ENCODE data around the gene NTN3.
A peak's percentile ranks its signal among the peaks of the same experiment; 100 is the strongest.

Gene NTN3

GRCh38 chr16:2480948-2481347 lies 9.9 kb downstream of the NTN3 start:
- Histone ChIP-seq H3K79me1 (ENCODE audit: low read length) (no peaks in the 10 kb centered on the region), H3K23ac (ENCODE audit: low read length) (no peak overlapping the region), H3K4me3 (ENCODE audit: low read depth, low read length) (no peak overlapping the region), H3K9ac (ENCODE audit: low read length) (no peak overlapping the region), H4K12ac (ENCODE audit: low read depth, low read length) (no peak overlapping the region), H3K27me3 (ENCODE audit: insufficient read depth, low read length) (no peaks in the 10 kb centered on the region), H3K36me3 (ENCODE audit: control insufficient read depth in 1 of 2, insufficient read depth in 2 of 2, low read length in 2 of 2) (no peaks in the 10 kb centered on the region), H2AK5ac (ENCODE audit: low read length) (no peak overlapping the region), H3K14ac (ENCODE audit: low read length) (no peak overlapping the region), H3K4ac (ENCODE audit: low read depth, low read length) (no peak overlapping the region), H3K27ac (ENCODE audit: low read depth, low read length) (no peak overlapping the region), H4K8ac (ENCODE audit: low read depth, low read length) (no peak overlapping the region), H2BK120ac (ENCODE audit: insufficient read depth, low read length, poor library complexity) (no peak overlapping the region), H3K18ac (ENCODE audit: low read length) (no peak overlapping the region), H3K4me1 (ENCODE audit: control insufficient read depth in 1 of 2, insufficient read depth in 2 of 2, low read length in 2 of 2) (peaks cover 2% of the 10 kb centered on the region in 2 experiments), H2BK12ac (ENCODE audit: low read length) (no peak overlapping the region), H3K4me2 (ENCODE audit: low read length) (no peak overlapping the region), H4K91ac (ENCODE audit: low read depth, low read length) (no peak overlapping the region), H3K9me3 (ENCODE audit: insufficient read depth, low read depth, low read length) (peaks cover 2% of the 10 kb centered on the region), H2BK5ac (ENCODE audit: low read depth, low read length, poor library complexity) (no peak overlapping the region), H3K79me2 (ENCODE audit: control insufficient read depth, insufficient read depth, low read length, poor library complexity) (no peaks in the 10 kb centered on the region), H2AFZ (ENCODE audit: insufficient read depth, low read length, poor library complexity) (no peak overlapping the region)
- DNase-seq: no peak
- no CpG with 5 or more reads among the region's 12 CpGs for WGBS (ENCODE audit: extremely low coverage, insufficient coverage, insufficient read length)

- Histone ChIP-seq H3K9ac (ENCODE audit: low read length) (no peak overlapping the region), H2AFZ (ENCODE audit: insufficient read depth, low read length, poor library complexity) (no peak overlapping the region), H3K4me1 (ENCODE audit: control insufficient read depth in 1 of 2, insufficient read depth in 2 of 2, low read length in 2 of 2) (no peaks in the 10 kb centered on the region), H3K27ac (ENCODE audit: low read depth, low read length) (no peak overlapping the region), H4K12ac (ENCODE audit: low read depth, low read length) (no peak overlapping the region), H2BK12ac (ENCODE audit: low read length) (no peak overlapping the region), H3K27me3 (ENCODE audit: insufficient read depth, low read length) (no peaks in the 10 kb centered on the region), H3K79me2 (ENCODE audit: control insufficient read depth, insufficient read depth, low read length, poor library complexity) (no peaks in the 10 kb centered on the region), H3K4me2 (ENCODE audit: low read length) (no peak overlapping the region), H3K4ac (ENCODE audit: low read depth, low read length) (no peak overlapping the region), H2BK5ac (ENCODE audit: low read depth, low read length, poor library complexity) (no peak overlapping the region), H3K79me1 (ENCODE audit: low read length) (no peaks in the 10 kb centered on the region), H3K4me3 (ENCODE audit: low read depth, low read length) (no peak overlapping the region), H3K23ac (ENCODE audit: low read length) (no peak overlapping the region), H3K18ac (ENCODE audit: low read length) (no peak overlapping the region), H3K9me3 (ENCODE audit: insufficient read depth, low read depth, low read length) (peaks cover 2% of the 10 kb centered on the region), H3K14ac (ENCODE audit: low read length) (no peak overlapping the region), H3K36me3 (ENCODE audit: control insufficient read depth in 1 of 2, insufficient read depth in 2 of 2, low read length in 2 of 2) (no peaks in the 10 kb centered on the region), H4K8ac (ENCODE audit: low read depth, low read length) (no peak overlapping the region), H2AK5ac (ENCODE audit: low read length) (no peak overlapping the region), H4K91ac (ENCODE audit: low read depth, low read length) (no peak overlapping the region), H2BK120ac (ENCODE audit: insufficient read depth, low read length, poor library complexity) (no peak overlapping the region)
- no CpG with 5 or more reads among the region's 7 CpGs for WGBS (ENCODE audit: extremely low coverage, insufficient coverage, insufficient read length)
- DNase-seq: peak in 1 of 2 donors; percentile 73
Observed at GRCh38 chr16:2481676-2482075, 10.6 kb downstream of the NTN3 start.

- Histone ChIP-seq H4K8ac (ENCODE audit: low read depth, low read length) (no peak overlapping the region), H2BK12ac (ENCODE audit: low read length) (no peak overlapping the region), H3K14ac (ENCODE audit: low read length) (no peak overlapping the region), H3K27me3 (ENCODE audit: insufficient read depth, low read length) (no peaks in the 10 kb centered on the region), H3K9me3 (ENCODE audit: insufficient read depth, low read depth, low read length) (peaks cover 2% of the 10 kb centered on the region), H3K79me1 (ENCODE audit: low read length) (no peaks in the 10 kb centered on the region), H3K9ac (ENCODE audit: low read length) (no peak overlapping the region), H3K36me3 (ENCODE audit: control insufficient read depth in 1 of 2, insufficient read depth in 2 of 2, low read length in 2 of 2) (no peaks in the 10 kb centered on the region), H3K4me2 (ENCODE audit: low read length) (no peak overlapping the region), H3K4ac (ENCODE audit: low read depth, low read length) (no peak overlapping the region), H3K79me2 (ENCODE audit: control insufficient read depth, insufficient read depth, low read length, poor library complexity) (no peaks in the 10 kb centered on the region), H3K23ac (ENCODE audit: low read length) (no peak overlapping the region), H2AFZ (ENCODE audit: insufficient read depth, low read length, poor library complexity) (no peak overlapping the region), H2AK5ac (ENCODE audit: low read length) (no peak overlapping the region), H2BK5ac (ENCODE audit: low read depth, low read length, poor library complexity) (no peak overlapping the region), H3K27ac (ENCODE audit: low read depth, low read length) (no peak overlapping the region), H3K4me1 (ENCODE audit: control insufficient read depth in 1 of 2, insufficient read depth in 2 of 2, low read length in 2 of 2) (no peaks in the 10 kb centered on the region), H2BK120ac (ENCODE audit: insufficient read depth, low read length, poor library complexity) (no peak overlapping the region), H4K12ac (ENCODE audit: low read depth, low read length) (no peak overlapping the region), H3K4me3 (ENCODE audit: low read depth, low read length) (no peak overlapping the region), H4K91ac (ENCODE audit: low read depth, low read length) (no peak overlapping the region), H3K18ac (ENCODE audit: low read length) (no peak overlapping the region)
- no peak for DNase-seq
- WGBS (ENCODE audit: extremely low coverage, insufficient coverage, insufficient read length): no CpG with 5 or more reads among the region's 13 CpGs
Observed at GRCh38 chr16:2482249-2482648, 11.2 kb downstream of the NTN3 start.

GRCh38 chr16:2482708-2483534 lies 11.8 kb downstream of the NTN3 start:
- Histone ChIP-seq H3K27ac (ENCODE audit: low read depth, low read length) (no peak overlapping the region), H2AFZ (ENCODE audit: insufficient read depth, low read length, poor library complexity) (no peak overlapping the region), H2BK5ac (ENCODE audit: low read depth, low read length, poor library complexity) (no peak overlapping the region), H4K12ac (ENCODE audit: low read depth, low read length) (no peak overlapping the region), H3K79me1 (ENCODE audit: low read length) (no peaks in the 10 kb centered on the region), H3K23ac (ENCODE audit: low read length) (no peak overlapping the region), H4K91ac (ENCODE audit: low read depth, low read length) (no peak overlapping the region), H2BK12ac (ENCODE audit: low read length) (no peak overlapping the region), H3K4ac (ENCODE audit: low read depth, low read length) (no peak overlapping the region), H3K4me1 (ENCODE audit: control insufficient read depth in 1 of 2, insufficient read depth in 2 of 2, low read length in 2 of 2) (peaks cover 3% of the 10 kb centered on the region in 2 experiments), H3K4me3 (ENCODE audit: low read depth, low read length) (no peak overlapping the region), H2BK120ac (ENCODE audit: insufficient read depth, low read length, poor library complexity) (no peak overlapping the region), H3K14ac (ENCODE audit: low read length) (no peak overlapping the region), H3K79me2 (ENCODE audit: control insufficient read depth, insufficient read depth, low read length, poor library complexity) (no peaks in the 10 kb centered on the region), H4K8ac (ENCODE audit: low read depth, low read length) (no peak overlapping the region), H3K18ac (ENCODE audit: low read length) (no peak overlapping the region), H3K27me3 (ENCODE audit: insufficient read depth, low read length) (no peaks in the 10 kb centered on the region), H3K9me3 (ENCODE audit: insufficient read depth, low read depth, low read length) (peaks cover 2% of the 10 kb centered on the region), H2AK5ac (ENCODE audit: low read length) (no peak overlapping the region), H3K4me2 (ENCODE audit: low read length) (no peak overlapping the region), H3K36me3 (ENCODE audit: control insufficient read depth in 1 of 2, insufficient read depth in 2 of 2, low read length in 2 of 2) (no peaks in the 10 kb centered on the region), H3K9ac (ENCODE audit: low read length) (no peak overlapping the region)
- WGBS (ENCODE audit: extremely low coverage, insufficient coverage, insufficient read length): no CpG with 5 or more reads among the region's 32 CpGs
- DNase-seq: no peak
